ENCODE data around the gene EMC1. TPM values are rescaled to one million over a fixed set of nuclear protein-coding genes. Genes with fewer than 3 reads are reported as not detected.
"Not testable (repeated sequence)": the region's sequence is repeated elsewhere in the genome, so short reads cannot be mapped to it uniquely, and the experiment has no call there.

EMC1 gene
- 10 to 100 TPM in 11 of 12 donors, not detected in 1; 32.6 to 55.8 (median 36.6) TPM for polyA plus RNA-seq (ENCODE audit: insufficient read length in 12 of 12)
- long read RNA-seq, donor 1, full-length matches to known transcripts, result 3 of 3 reads
- long read RNA-seq, donor 1, partial matches to known transcripts, result 0 of 3 reads
- long read RNA-seq, donor 1, other reads (novel, unspliced or antisense), result 0 of 3 reads
- long read RNA-seq, donor 2, full-length matches to known transcripts, result 7 of 19 reads
- long read RNA-seq, donor 2, partial matches to known transcripts, result 12 of 19 reads
- long read RNA-seq, donor 2, other reads (novel, unspliced or antisense), result 0 of 19 reads
- long read RNA-seq, donor 3, full-length matches to known transcripts, result 2 of 2 reads
- long read RNA-seq, donor 3, partial matches to known transcripts, result 0 of 2 reads
- long read RNA-seq, donor 3, other reads (novel, unspliced or antisense), result 0 of 2 reads
- long read RNA-seq, donor 4, result 0 reads
- long read RNA-seq, donor 5, full-length matches to known transcripts, result 7 of 62 reads
- long read RNA-seq, donor 5, partial matches to known transcripts, result 16 of 62 reads
- long read RNA-seq, donor 5, other reads (novel, unspliced or antisense), result 39 of 62 reads
- long read RNA-seq, donor 6, full-length matches to known transcripts, result 2 of 2 reads
- long read RNA-seq, donor 6, partial matches to known transcripts, result 0 of 2 reads
- long read RNA-seq, donor 6, other reads (novel, unspliced or antisense), result 0 of 2 reads
- long read RNA-seq, donor 7, result 0 reads
- long read RNA-seq, donor 8, full-length matches to known transcripts, result 5 of 10 reads
- long read RNA-seq, donor 8, partial matches to known transcripts, result 5 of 10 reads
- long read RNA-seq, donor 8, other reads (novel, unspliced or antisense), result 0 of 10 reads
- long read RNA-seq, donor 9, partial matches to known transcripts, result 0 of 1 reads
- long read RNA-seq, donor 9, other reads (novel, unspliced or antisense), result 0 of 1 reads
- long read RNA-seq, donor 10, full-length matches to known transcripts, result 5 of 5 reads
- long read RNA-seq, donor 10, partial matches to known transcripts, result 0 of 5 reads
- long read RNA-seq, donor 10, other reads (novel, unspliced or antisense), result 0 of 5 reads
- long read RNA-seq, donor 11, full-length matches to known transcripts, result 1 of 1 reads
- long read RNA-seq, donor 11, partial matches to known transcripts, result 0 of 1 reads
- long read RNA-seq, donor 11, other reads (novel, unspliced or antisense), result 0 of 1 reads

DNA sequence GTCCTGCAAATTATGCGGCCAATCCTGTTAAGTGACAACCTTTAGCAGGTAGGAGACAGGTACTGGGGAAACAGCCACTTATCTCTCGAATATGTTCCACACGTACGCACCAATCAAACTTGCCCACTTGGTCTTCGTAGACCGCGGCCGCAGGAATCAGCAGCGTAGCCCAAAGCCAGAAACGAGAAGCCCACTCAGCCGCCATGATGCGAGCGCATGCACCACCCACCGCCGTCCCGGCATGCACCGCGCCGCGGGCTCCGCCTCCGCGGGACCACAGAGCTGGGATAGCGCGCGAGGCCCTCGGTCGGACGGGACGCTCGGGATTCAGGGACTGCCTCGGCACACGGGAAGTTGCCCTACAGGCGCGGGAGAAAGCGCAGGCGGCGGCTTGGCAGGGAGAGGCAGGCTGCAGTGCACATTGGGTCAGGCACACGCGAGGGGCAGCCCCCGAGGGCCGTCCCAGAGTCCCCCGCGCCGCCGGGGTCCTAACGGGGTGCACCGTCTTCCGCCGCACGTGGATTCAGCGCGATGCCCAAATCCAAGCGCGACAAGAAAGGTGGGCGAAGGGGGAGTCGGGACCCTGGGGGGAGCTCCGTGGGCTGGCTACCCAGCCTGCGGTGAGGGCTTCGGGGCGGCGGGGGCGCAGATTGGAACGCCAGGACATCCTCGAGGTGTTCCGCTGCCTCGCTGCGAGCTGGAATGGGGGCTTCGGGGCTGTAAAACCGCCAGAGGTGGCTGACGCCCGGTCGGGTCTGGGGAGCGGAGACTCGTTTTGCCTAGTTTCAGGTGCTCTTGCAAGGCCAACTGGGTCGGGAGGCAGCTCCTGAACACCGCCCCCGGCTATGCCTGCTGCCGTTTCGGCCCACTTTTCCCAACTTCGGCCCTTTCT lies at the start of gene EMC1, which contains the start of gene MRTO4:
Gene EMC1 (minus strand): TSS at position 220 of the 892 bp plus-strand sequence. CDS start 15 bp downstream, at position 205.
Gene MRTO4 (plus strand): TSS at position 501 of the 892 bp plus-strand sequence. CDS start 31 bp downstream, at position 532.
- DNase-seq, result peak; percentile 92

DNA sequence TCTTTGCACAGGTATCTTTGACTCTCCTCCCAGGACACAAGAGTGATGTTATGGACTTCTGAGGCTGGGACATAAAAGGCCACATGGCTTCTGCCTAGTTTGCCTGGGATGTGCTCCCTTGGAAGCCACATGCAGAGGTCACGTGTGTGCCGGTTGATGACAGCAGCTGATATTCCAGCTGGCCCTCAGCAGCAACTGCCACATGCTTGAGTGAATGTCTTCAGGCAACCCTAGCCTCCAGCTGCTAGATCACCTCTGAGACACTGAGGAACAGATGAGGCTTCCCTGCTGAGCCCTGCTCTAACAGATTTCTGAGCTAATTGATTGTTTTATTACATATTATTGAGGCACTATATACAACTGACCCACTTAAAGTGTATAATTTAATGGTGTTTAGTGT lies 48.9 kb upstream of the EMC1 start:
- DNase-seq, result no peak

DNA sequence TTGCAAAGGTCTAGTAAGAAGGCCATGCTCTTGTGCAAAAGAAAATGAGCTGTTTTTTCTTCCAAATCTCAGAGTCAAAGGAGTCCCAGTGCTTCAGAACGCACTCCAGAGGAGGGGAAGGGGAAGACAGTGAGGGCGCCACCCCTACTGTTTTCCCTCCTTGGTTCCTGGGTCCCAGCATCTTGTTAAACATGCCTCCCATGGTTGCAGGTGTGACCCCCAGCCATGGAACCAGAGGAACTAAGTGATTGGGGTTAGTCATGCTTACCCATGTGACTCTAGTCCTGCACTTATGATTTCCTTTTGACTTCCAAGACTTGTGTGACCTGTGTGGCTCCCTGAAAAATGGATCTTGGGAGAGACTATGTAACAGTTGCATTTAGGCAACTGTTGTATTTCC lies 43.3 kb upstream of the EMC1 start:
- DNase-seq, result no peak

DNA sequence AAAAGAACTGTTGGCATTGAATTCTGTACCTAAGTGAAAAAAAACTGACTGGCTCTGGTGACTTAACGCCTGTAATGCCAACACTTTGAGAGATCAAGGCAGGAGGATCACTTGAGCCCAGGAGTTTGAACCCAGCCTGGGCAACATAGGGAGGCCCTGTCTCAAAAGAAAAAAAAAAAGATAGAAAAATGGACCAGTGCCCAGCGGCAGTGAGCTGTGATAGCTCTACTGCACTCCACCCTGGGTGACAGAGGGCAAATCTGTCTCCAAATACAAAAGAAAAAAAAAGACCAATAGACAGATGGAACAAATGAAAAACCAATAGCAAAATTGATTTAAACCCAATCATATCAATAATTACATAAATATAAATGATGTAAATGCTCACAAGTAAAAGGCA lies 37.9 kb upstream of the EMC1 start:
- no peak for DNase-seq

DNA sequence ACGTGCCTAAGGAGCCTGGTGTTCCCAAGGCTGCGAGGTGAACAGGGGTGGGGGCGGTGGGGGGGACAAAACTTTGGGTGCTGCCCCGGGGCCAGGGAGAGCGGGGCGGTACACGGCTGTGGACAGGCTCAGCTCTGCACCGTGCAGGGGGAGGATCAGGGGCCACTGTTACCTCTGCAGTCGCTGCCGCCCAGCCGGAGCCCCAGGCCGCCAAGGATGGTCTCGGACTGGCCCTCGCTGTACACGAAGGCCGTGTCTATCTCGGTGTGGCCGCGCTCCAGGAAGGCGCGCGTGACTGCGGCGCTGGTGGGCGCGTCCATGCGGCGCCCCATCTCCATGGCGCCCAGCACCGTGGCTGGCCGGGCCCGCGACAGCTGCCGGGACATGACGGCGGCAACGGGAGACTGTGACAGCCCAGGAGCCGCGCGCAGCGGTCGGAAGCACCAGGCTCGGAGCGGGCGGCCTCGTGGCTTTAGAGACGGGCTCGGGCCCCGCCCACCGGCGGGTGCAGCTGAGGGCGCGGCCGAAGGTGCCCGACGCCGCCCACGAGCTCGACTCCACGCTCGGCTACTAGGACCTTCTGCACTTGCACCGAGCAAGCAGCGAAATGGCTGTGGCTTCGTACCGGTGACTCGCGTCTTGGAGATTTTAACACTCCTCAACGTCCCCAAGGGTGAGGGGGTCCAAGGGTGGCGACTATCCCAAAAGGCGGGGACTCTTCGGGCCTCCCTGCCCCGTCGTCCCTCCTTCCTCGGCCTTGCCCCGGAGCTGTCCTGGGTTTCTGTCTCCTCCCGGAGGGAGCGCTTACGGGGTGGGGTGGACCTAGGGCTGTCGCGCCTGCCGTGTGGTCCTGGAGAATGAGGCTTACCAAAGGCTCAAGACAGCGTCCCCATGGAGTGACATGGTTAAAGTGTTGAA lies 37.3 kb upstream of the EMC1 start, which contains the start of gene AKR7A3:
Gene AKR7A3 (minus strand): TSS at position 447 of the 918 bp plus-strand sequence. CDS start 61 bp downstream, at position 386.
- DNase-seq, result not testable (repeated sequence)

DNA sequence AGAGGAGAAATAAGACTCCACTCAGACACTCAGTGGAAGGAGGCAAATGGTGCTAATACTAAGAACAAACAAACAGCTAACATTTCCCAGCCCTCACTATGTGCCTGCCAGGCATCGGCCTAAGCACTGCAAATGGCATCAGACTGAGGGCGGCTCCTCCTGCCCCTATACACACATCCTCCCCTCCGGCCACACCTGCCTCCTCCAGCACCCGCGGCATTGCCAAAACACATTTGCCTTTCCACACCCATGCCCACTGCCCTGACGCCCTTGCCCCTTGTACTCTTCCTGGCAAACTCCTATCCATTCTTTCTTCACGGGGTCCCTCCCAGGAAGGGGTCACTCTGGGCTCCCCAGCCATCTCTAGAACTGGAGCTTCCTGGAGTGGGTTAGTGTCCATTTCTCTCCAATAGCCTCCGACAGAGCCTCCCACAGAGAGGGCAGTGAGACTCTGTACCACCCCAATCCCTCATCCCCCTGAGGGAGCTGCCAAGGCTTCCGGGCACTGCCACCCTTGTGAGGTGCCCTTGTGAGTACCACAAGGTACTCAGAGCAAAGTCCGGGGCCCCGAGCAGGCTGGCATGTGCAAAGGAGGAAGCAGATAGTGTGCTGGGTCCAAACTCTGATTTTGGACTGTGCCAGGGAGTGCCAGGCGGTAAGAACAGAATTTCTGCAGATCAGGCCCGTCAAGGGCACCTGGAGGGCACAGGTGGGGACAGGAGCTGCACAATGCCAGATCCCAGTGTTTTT lies 36.3 kb upstream of the EMC1 start:
- no peak for DNase-seq

DNA sequence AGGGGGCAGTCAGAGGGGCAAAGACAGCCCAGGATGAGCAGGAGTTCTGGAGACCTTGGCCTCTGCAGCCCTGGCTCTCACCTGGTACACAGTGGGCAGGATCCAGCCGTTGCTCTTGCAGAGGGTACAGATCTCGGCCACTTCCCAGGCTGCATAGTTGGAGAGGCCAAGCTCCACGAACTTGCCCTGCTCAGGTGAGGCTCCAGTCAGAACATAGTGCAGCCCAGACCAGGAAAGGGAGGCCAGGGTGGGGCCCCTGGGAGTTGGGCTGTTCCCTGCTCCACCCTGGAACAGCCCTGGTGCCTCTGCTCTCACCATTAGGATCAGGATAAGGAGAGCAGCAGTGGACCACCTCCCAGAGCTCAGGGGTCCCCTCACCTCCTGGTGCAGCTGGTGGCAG lies 34.5 kb upstream of the EMC1 start:
- not testable (repeated sequence) for DNase-seq

DNA sequence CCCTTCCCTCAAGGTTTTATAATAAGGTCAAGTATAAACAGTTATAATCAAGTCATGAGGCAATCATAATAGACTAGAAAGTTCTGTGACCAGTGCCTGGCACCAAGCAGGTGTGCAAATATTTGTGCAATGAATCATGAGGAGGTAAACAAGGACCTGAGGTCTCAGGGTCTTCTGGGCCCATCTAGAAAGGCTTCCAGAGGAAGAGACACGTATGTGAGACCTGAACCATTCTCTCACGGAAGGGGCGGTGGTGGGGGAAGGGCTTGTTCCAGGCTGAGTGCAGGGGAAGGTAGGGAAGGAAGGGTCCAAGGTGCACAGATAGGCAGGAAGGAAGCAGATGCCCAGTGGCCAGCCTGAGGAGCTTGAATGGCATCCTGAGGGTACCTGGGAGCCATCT lies 34.0 kb upstream of the EMC1 start:
- DNase-seq, result not testable (repeated sequence)

DNA sequence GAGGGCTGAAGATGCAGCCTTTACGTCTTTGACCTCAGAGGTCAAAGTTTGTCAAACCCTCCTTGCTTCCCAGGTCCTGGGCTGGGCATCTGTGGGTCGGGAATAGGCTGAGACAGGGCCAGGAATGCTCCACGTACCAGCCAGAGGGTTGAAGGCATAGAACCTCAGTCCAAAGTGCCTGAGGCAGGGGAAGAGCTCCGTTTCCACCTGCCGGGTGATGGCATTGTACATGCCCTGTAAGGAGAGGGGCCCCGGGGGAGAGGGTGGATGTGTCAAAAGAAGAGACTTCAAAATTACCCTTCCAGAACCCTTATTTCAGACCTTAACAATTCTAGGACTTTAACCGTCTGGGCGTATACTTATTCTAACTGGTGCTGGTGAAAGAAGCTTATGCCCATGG lies 33.6 kb upstream of the EMC1 start:
- no peak for DNase-seq

DNA sequence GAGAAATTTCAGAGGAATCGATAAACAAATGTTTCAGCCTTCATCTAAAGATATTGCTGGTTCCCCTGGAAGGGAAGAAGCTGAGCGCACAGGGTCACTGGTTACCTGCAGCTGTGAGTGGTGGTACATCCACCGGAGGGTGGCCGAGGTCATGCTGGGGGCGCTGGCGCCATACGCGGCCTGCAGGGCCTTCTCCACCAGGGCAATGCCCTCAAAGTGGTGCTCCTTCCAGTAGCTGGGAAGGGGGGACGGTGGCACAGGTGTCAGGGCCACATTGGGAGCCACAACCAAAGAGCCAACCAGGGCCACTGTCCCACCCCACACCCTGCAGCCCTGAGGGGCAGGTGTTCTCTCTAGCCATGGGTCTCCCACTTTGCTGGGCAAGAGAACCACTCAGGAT lies 32.6 kb upstream of the EMC1 start:
- DNase-seq, result no peak

DNA sequence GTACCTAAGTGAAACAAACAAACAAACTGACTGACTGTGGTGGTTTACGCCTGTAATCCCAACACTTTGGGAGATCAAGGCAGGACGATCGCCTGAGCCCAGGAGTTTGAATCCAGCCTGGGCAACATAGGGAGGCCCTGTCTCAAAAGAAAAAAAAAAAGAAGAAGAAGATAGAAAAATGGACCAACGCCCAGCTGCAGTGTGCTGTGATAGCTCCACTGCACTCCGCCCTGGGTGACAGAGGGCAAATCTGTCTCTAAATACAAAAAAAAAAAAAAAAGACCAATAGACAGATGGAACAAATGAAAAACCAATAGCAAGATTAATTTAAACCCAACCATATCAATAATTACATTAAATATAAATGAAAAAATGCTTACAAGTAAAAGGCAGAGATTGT lies 23.3 kb upstream of the EMC1 start:
- no peak for DNase-seq

DNA sequence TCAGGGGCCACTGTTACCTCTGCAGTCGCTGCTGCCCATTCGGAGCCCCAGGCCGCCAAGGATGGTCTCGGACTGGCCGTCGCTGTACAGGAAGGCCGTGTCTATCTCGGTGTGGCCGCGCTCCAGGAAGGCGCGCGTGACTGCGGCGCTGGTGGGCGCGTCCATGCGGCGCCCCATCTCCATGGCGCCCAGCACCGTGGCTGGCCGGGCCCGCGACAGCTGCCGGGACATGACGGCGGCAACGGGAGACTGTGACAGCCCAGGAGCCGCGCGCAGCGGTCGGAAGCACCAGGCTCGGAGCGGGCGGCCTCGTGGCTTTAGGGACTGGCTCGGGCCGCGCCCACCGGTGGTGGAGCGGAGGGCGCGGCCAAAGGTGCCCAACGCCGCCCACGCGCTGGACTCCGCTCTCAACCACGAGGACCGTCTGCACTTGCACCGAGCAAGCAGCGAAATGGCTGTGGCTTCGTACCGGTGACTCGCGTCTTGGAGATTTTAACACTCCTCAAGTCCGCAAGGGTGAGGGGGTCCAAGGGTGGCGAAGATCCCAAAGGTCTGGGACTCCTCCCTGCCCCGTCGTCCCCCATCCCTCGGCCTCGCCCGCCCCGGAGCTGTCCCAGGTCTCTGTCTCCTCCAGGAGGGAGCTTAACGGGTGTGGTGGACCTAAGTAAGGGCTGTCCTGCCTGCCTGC lies 22.7 kb upstream of the EMC1 start:
- DNase-seq, result not testable (repeated sequence)

DNA sequence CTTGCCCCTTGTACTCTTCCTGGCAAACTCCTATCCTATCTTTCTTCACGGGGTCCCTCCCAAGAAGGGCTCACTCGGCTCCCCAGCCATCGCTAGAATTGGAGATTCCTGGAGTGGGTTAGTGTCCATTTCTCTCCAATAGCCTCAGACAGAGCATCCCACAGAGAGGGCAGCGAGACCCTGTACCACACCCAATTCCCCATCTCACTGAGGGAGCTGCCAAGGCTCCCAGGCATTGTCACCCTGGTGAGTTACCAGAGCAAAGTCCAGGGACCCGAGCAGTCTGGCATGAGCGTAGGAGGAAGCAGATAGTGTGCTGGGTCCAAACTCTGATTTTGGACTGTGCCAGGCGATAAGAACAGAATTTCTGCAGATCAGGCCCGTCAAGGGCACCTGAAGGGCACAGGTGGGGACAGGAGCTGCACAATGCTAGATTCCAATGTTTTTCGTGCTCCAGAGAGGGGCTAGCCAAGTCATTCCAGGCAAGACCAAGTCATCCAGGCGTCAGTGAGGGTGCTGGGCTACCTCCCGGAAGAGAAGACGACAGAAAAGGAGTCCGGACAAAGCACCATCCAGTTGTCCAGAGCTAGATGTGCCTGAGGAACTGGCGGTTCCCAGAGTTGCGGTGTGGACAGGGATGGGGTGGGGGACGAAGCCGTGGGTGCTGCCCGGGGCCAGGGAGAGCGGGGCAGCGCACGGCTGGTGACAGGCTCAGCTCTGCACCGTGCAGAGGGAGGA lies 22.0 kb upstream of the EMC1 start:
- DNase-seq, result no peak

DNA sequence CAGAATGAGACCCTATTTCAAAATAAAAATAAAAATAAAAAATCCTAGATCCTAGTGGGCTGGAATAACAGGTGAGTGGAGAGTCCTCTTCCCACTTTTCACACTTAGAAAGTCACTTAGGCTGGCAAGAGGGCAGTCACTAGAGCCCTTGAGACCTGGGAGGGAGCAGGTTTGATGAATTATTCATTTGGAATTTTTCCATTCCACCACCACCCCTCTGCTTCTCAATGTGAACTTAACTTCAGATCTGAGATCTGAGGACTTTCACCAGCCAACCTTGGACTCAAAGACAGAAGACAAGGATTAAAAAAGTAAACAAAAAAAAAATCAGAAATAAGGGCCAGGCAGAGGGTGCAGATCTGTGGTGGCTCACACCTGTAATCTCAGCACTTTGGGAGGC lies 20.7 kb upstream of the EMC1 start:
- DNase-seq, result no peak

DNA sequence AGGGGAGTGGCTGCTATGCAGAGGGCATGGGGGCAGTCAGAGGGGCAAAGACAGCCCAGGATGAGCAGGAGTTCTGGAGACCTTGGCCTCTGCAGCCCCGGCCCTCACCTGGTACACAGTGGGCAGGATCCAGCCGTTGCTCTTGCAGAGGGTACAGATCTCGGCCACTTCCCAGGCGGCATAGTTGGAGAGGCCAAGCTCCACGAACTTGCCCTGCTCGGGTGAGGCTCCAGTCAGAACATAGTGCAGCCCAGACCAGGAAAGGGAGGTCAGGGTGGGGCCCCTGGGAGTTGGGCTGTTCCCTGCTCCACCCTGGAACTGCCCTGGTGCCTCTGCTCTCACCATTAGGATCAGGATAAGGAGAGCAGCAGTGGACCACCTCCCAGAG lies 19.0 kb upstream of the EMC1 start:
- not testable (repeated sequence) for DNase-seq

DNA sequence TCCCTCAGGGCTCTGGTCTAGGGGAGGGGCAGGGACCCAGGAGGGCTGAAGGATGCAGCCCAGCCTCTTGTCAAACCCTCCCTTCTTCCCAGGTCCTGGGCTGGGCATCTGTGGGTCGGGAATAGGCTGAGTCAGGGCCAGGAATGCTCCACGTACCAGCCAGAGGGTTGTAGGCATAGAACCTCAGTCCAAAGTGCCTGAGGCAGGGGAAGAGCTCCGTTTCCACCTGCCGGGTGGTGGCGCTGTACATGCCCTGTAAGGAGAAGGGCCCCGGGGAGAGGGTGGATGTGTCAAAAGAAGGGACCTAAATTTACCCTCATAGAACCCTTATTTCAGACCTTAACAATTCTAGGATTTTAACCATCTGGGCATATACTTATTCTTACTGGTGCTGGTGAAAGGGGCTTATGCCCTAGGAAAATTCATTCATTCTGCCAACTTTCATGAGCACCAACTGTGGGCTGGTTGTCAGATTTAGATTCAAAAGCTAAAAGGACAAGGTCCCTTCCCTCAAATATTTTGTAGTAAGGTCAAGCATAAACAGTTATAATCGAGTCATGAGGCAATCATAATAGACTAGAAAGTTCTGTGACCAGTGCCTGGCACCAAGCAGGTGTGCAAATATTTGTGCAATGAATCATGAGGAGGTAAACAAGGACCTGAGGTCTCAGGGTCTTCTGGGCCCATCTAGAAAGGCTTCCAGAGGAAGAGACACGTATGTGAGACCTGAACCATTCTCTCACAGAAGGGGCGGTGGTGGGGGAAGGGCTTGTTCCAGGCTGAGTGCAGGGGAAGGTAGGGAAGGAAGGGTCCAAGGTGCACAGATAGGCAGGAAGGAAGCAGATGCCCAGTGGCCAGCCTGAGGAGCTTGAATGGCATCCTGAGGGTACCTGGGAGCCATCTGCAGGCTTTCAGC lies 18.4 kb upstream of the EMC1 start:
- not testable (repeated sequence) for DNase-seq

All from muscle of arm (tissue), 14 donors.